Glutamatergic neuron (in vitro differentiated cells): ENCODE measurements around the gene ADAMTS13. TPM values are rescaled to one million over a fixed set of nuclear protein-coding genes. Genes with fewer than 3 reads are reported as not detected.

Experiments used
- DNase-seq: peaks from one replicate; pipeline ENCODE4 v3.0.0; 2022
- H3K27ac Mint-ChIP-seq: one replicate; pipeline ENCODE4 v1.8.0; 2020; ENCODE audit warnings: mild to moderate bottlenecking, mixed read lengths, inconsistent platforms; ENCODE audit not compliant: unreplicated experiment
- H3K27me3 Mint-ChIP-seq: one replicate; pipeline ENCODE4 v1.8.0; 2020; ENCODE audit warnings: mild to moderate bottlenecking, moderate library complexity, mixed read lengths, inconsistent platforms; ENCODE audit not compliant: unreplicated experiment
- H3K36me3 Mint-ChIP-seq: one replicate; pipeline ENCODE4 v1.8.0; 2020; ENCODE audit warnings: mild to moderate bottlenecking, mixed read lengths, inconsistent platforms; ENCODE audit not compliant: unreplicated experiment
- H3K4me1 Mint-ChIP-seq: one replicate; pipeline ENCODE4 v1.8.0; 2020; ENCODE audit warnings: mild to moderate bottlenecking, low read depth, mixed read lengths, inconsistent platforms; ENCODE audit not compliant: unreplicated experiment
- H3K4me3 Mint-ChIP-seq: one replicate; pipeline ENCODE4 v1.8.0; 2020; ENCODE audit warnings: mild to moderate bottlenecking, mixed read lengths, inconsistent platforms; ENCODE audit not compliant: unreplicated experiment
- H3K9me3 Mint-ChIP-seq: one replicate; pipeline ENCODE4 v1.8.0; 2020; ENCODE audit warnings: mild to moderate bottlenecking, moderate library complexity, mixed read lengths, inconsistent platforms; ENCODE audit not compliant: unreplicated experiment
- CTCF ChIP-seq: fragments of 200-600 bp; sonication (generic); IDR thresholded peaks from one replicate; pipeline ENCODE4 v1.5.0; 2021; ENCODE audit not compliant: partially characterized antibody, unreplicated experiment
- total RNA-seq: library from RNA; stranded (reverse); fragmentation: NEBNext Ultra II Directional; extraction: Animal tissue kit (Norgen Biotek cat#: 25700); gene quantifications from one replicate; pipeline ENCODE4 v1.2.1, GENCODE V29; 2021; ENCODE audit not compliant: unreplicated experiment

Gene ADAMTS13
- total RNA-seq, 1 donor from 2014 or later = 27.9 TPM

- H3K27me3 Mint-ChIP-seq = peaks cover 5% of the 10 kb centered on the region
- H3K4me1 Mint-ChIP-seq = peaks cover 8% of the 10 kb centered on the region
- H3K9me3 Mint-ChIP-seq = peaks cover 1% of the 10 kb centered on the region
- H3K27ac Mint-ChIP-seq = no peak overlapping the region
- DNase-seq = no peak
- no peak overlapping the region for H3K4me3 Mint-ChIP-seq
- no peaks in the 10 kb centered on the region for H3K36me3 Mint-ChIP-seq
- TF ChIP-seq CTCF = no peak
These were observed 66.6 kb downstream of the ADAMTS13 start for GRCh38 chr9:133488686-133489252.

DNA sequence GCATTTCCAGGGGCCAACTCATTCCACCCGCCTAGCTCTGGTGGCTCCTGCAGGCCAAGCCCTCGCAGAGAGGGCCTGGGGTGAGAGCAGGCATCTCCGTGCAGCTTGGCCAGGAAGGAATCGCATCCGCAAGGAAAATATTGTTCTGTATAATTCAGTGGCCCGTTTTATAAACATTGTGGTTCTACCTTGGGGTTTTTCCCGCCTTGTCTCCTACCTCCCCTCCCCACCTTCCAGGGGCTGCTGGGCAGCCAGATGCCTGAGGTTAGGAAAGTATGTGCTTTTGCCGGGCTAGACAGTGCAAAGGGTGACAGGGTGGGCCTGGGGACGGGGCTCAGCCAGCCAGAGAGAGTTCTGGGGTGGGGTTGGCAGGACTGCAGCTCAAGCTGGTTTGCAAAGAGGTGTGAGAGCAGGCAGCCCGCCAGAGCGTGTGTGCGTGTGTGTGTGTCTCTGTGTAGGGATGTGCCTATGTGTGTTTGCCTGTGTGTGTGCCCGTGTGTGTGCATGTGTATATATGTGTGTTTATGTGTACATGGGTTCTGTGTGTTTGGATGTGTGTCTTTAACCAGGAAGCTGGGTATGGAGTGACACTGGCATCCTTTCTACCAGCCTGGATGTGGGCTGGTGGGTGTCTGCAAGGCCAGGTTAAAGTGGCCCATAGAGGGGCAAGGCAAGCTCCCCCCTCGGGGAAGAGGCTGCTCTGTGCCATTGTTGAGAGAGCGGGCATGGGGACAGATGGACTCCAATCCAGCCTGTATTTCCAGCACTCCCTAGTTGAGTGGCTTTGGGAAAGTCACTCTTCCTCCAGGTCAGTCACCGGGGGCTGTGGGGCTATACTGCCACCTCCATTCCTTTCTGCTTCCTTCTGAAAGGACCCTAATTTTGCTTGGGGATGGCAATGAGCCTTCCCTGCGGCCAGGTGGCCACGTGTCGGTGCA is 67.4 kb downstream of the ADAMTS13 start:
- Mint-ChIP-seq H3K4me3 (no peak overlapping the region), H3K27ac (no peak overlapping the region), H3K36me3 (no peaks in the 10 kb centered on the region), H3K27me3 (peaks cover 5% of the 10 kb centered on the region), H3K9me3 (peaks cover 1% of the 10 kb centered on the region), H3K4me1 (peaks cover 6% of the 10 kb centered on the region)
- no peak for TF ChIP-seq CTCF
- no peak for DNase-seq

- TF ChIP-seq CTCF = no peak
- H3K36me3 Mint-ChIP-seq = no peaks in the 10 kb centered on the region
- H3K4me1 Mint-ChIP-seq = peaks cover 5% of the 10 kb centered on the region
- H3K9me3 Mint-ChIP-seq = peaks cover 1% of the 10 kb centered on the region
- H3K27ac Mint-ChIP-seq = no peak overlapping the region
- DNase-seq = no peak
- no peak overlapping the region for H3K4me3 Mint-ChIP-seq
- peaks cover 5% of the 10 kb centered on the region for H3K27me3 Mint-ChIP-seq
These were observed 68.1 kb downstream of the ADAMTS13 start for GRCh38 chr9:133490201-133490681.

- Mint-ChIP-seq H3K9me3 (peaks cover 1% of the 10 kb centered on the region), H3K27me3 (peaks cover 5% of the 10 kb centered on the region), H3K4me3 (no peak overlapping the region), H3K27ac (no peak overlapping the region), H3K4me1 (peaks cover 5% of the 10 kb centered on the region), H3K36me3 (no peaks in the 10 kb centered on the region)
- DNase-seq = peak; percentile 10
- no peak for TF ChIP-seq CTCF
These were observed 68.9 kb downstream of the ADAMTS13 start for GRCh38 chr9:133490865-133491655.
